ENCODE measurements around the gene SH3RF3.

Gene SH3RF3

DNA sequence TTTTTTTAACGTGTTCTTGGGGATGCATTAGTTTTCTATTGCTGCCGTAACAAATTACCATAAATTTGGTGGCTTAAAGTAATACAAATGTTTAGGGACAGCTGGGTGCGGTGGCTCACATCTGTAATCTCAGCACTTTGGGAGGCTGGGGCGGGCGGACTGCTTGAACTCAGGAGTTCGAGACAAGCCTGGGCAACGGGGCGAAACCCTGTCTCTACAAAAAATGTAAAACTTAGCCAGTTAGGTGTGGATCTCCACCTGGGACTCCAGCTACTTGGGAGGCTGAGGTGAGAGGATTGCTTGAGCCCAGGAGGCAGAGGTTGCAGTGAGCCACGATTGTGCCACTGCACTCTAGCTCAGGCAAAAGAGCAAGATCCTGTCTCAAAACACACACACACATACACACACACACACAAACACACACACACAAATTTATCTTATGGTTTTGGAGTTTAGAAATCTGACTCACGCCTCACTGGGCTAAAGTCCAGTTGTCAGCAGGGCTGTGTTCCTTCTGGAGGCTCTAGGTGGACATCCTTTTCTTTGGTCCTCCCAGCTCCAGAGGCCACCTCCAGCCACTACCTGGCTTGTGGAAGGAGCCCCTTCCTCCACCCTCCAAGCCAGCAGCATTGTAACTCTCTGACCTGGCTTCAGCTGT is 408.7 kb downstream of the SH3RF3 start:
- TF ChIP-seq PPARA (CRISPR knock-in tag; IDR thresholded peaks at IDR 0.05; ENCODE audit: borderline replicate concordance) (no peak), ZNF565 (CRISPR knock-in tag; conservative IDR thresholded peaks at IDR 0.05; ENCODE audit: low read depth) (no peak), ZNF70 (CRISPR knock-in tag; IDR thresholded peaks at IDR 0.05) (no peak), ESRRG (CRISPR knock-in tag; IDR thresholded peaks at IDR 0.05) (no peak), ISL1 (CRISPR knock-in tag; IDR thresholded peaks at IDR 0.05) (no peak), TCF4 (CRISPR knock-in tag; IDR thresholded peaks at IDR 0.05; ENCODE audit: borderline replicate concordance) (no peak), ZNF8 (CRISPR knock-in tag; IDR thresholded peaks at IDR 0.05) (no peak), GLIS3 (CRISPR knock-in tag; IDR thresholded peaks at IDR 0.05) (no peak), ZFP30 (CRISPR knock-in tag; IDR thresholded peaks at IDR 0.05) (no peak), BACH2 (CRISPR knock-in tag; IDR thresholded peaks at IDR 0.05; ENCODE audit: borderline replicate concordance) (no peak), SNAI2 (CRISPR knock-in tag; IDR thresholded peaks at IDR 0.05) (no peak), OSR1 (CRISPR knock-in tag; IDR thresholded peaks at IDR 0.05) (no peak), RARB (CRISPR knock-in tag; IDR thresholded peaks at IDR 0.05) (no peak), ARNTL (CRISPR knock-in tag; IDR thresholded peaks at IDR 0.05; ENCODE audit: borderline replicate concordance, low read depth) (no peak)
- TF ChIP-seq, protein P1, sequence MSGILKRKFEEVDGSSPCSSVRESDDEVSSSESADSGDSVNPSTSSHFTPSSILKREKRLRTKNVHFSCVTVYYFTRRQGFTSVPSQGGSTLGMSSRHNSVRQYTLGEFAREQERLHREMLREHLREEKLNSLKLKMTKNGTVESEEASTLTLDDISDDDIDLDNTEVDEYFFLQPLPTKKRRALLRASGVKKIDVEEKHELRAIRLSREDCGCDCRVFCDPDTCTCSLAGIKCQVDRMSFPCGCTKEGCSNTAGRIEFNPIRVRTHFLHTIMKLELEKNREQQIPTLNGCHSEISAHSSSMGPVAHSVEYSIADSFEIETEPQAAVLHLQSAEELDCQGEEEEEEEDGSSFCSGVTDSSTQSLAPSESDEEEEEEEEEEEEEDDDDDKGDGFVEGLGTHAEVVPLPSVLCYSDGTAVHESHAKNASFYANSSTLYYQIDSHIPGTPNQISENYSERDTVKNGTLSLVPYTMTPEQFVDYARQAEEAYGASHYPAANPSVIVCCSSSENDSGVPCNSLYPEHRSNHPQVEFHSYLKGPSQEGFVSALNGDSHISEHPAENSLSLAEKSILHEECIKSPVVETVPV (CRISPR knock-in tag; IDR thresholded peaks at IDR 0.05), result no peak
- TF ChIP-seq, protein P2, sequence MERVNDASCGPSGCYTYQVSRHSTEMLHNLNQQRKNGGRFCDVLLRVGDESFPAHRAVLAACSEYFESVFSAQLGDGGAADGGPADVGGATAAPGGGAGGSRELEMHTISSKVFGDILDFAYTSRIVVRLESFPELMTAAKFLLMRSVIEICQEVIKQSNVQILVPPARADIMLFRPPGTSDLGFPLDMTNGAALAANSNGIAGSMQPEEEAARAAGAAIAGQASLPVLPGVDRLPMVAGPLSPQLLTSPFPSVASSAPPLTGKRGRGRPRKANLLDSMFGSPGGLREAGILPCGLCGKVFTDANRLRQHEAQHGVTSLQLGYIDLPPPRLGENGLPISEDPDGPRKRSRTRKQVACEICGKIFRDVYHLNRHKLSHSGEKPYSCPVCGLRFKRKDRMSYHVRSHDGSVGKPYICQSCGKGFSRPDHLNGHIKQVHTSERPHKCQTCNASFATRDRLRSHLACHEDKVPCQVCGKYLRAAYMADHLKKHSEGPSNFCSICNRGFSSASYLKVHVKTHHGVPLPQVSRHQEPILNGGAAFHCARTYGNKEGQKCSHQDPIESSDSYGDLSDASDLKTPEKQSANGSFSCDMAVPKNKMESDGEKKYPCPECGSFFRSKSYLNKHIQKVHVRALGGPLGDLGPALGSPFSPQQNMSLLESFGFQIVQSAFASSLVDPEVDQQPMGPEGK (CRISPR knock-in tag; IDR thresholded peaks at IDR 0.05; ENCODE audit: borderline replicate concordance), result no peak
- TF ChIP-seq, protein P3, sequence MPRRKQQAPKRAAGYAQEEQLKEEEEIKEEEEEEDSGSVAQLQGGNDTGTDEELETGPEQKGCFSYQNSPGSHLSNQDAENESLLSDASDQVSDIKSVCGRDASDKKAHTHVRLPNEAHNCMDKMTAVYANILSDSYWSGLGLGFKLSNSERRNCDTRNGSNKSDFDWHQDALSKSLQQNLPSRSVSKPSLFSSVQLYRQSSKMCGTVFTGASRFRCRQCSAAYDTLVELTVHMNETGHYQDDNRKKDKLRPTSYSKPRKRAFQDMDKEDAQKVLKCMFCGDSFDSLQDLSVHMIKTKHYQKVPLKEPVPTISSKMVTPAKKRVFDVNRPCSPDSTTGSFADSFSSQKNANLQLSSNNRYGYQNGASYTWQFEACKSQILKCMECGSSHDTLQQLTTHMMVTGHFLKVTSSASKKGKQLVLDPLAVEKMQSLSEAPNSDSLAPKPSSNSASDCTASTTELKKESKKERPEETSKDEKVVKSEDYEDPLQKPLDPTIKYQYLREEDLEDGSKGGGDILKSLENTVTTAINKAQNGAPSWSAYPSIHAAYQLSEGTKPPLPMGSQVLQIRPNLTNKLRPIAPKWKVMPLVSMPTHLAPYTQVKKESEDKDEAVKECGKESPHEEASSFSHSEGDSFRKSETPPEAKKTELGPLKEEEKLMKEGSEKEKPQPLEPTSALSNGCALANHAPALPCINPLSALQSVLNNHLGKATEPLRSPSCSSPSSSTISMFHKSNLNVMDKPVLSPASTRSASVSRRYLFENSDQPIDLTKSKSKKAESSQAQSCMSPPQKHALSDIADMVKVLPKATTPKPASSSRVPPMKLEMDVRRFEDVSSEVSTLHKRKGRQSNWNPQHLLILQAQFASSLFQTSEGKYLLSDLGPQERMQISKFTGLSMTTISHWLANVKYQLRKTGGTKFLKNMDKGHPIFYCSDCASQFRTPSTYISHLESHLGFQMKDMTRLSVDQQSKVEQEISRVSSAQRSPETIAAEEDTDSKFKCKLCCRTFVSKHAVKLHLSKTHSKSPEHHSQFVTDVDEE (CRISPR knock-in tag; IDR thresholded peaks at IDR 0.05), result no peak
- TF ChIP-seq, protein P4, sequence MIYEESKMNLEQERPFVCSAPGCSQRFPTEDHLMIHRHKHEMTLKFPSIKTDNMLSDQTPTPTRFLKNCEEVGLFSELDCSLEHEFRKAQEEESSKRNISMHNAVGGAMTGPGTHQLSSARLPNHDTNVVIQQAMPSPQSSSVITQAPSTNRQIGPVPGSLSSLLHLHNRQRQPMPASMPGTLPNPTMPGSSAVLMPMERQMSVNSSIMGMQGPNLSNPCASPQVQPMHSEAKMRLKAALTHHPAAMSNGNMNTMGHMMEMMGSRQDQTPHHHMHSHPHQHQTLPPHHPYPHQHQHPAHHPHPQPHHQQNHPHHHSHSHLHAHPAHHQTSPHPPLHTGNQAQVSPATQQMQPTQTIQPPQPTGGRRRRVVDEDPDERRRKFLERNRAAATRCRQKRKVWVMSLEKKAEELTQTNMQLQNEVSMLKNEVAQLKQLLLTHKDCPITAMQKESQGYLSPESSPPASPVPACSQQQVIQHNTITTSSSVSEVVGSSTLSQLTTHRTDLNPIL (CRISPR knock-in tag; IDR thresholded peaks at IDR 0.05; ENCODE audit: low read depth), result no peak
- ATAC-seq, result no peak

DNA sequence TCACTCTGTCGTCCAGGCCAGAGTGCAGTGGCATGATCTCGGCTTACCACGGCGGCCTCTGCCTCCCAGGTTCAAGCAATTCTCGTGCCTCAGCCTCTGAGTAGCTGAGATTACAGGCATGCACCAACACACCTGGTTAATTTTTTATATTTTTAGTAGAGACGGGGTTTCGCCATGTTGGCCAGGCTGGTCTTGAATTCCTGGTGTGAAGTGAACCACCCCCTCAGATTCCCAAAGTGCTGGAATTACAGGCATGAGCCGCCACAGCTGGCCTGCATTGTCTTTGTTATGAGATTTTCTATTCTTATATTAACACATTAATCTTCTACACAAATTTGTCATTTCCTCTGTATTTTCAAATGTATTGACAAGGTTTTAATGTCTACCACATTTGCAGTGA is 409.5 kb downstream of the SH3RF3 start:
- TF ChIP-seq TCF4 (CRISPR knock-in tag; IDR thresholded peaks at IDR 0.05; ENCODE audit: borderline replicate concordance) (no peak), ESRRG (CRISPR knock-in tag; IDR thresholded peaks at IDR 0.05) (no peak), PPARA (CRISPR knock-in tag; IDR thresholded peaks at IDR 0.05; ENCODE audit: borderline replicate concordance) (no peak), ZC3H10 (CRISPR knock-in tag; IDR thresholded peaks at IDR 0.05) (no peak), RARB (CRISPR knock-in tag; IDR thresholded peaks at IDR 0.05) (no peak), ISL1 (CRISPR knock-in tag; IDR thresholded peaks at IDR 0.05) (no peak), ARNTL (CRISPR knock-in tag; IDR thresholded peaks at IDR 0.05; ENCODE audit: borderline replicate concordance, low read depth) (no peak), ZNF70 (CRISPR knock-in tag; IDR thresholded peaks at IDR 0.05) (no peak), SNAI2 (CRISPR knock-in tag; IDR thresholded peaks at IDR 0.05) (no peak), GLIS3 (CRISPR knock-in tag; IDR thresholded peaks at IDR 0.05) (no peak), BACH2 (CRISPR knock-in tag; IDR thresholded peaks at IDR 0.05; ENCODE audit: borderline replicate concordance) (no peak), ZNF8 (CRISPR knock-in tag; IDR thresholded peaks at IDR 0.05) (no peak)
- TF ChIP-seq, protein P3 (CRISPR knock-in tag; IDR thresholded peaks at IDR 0.05), result no peak
- TF ChIP-seq, protein P4 (CRISPR knock-in tag; IDR thresholded peaks at IDR 0.05; ENCODE audit: low read depth), result no peak
- TF ChIP-seq, protein P5, sequence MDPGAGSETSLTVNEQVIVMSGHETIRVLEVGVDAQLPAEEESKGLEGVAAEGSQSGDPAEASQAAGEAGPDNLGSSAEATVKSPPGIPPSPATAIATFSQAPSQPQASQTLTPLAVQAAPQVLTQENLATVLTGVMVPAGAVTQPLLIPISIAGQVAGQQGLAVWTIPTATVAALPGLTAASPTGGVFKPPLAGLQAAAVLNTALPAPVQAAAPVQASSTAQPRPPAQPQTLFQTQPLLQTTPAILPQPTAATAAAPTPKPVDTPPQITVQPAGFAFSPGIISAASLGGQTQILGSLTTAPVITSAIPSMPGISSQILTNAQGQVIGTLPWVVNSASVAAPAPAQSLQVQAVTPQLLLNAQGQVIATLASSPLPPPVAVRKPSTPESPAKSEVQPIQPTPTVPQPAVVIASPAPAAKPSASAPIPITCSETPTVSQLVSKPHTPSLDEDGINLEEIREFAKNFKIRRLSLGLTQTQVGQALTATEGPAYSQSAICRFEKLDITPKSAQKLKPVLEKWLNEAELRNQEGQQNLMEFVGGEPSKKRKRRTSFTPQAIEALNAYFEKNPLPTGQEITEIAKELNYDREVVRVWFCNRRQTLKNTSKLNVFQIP (CRISPR knock-in tag; IDR thresholded peaks at IDR 0.05; ENCODE audit: borderline replicate concordance, low read depth), result no peak
- TF ChIP-seq, protein P1 (CRISPR knock-in tag; IDR thresholded peaks at IDR 0.05), result no peak
- ATAC-seq, result no peak

All from SK-N-SH treated with all-trans-retinoic acid at 6 μM for 48 hours (cell line).